Esophagus muscularis mucosa (tissue), 4 donors: ENCODE results near the gene TMEM131L.

Experiments
- EP300 ChIP-seq: sonication (generic); formaldehyde crosslinking; IDR thresholded peaks from one replicate; pipeline ENCODE4 v1.6.1; 2017; ENCODE audit warnings: antibody characterized with exemption
- POLR2A ChIP-seq: fragments of 450-650 bp; IDR thresholded peaks from one replicate; pipeline ENCODE4 v1.6.1; 2017; ENCODE audit warnings: antibody characterized with exemption, moderate library complexity, mild to moderate bottlenecking, low read depth
- POLR2AphosphoS5 ChIP-seq, 2 donors: sonication (generic); formaldehyde crosslinking; IDR thresholded peaks; one replicate each; pipeline ENCODE4 v1.6.1; 2017; ENCODE audit warnings: antibody characterized with exemption in 2 of 2
- TF ChIP-seq, protein P1 (sequence below), 3 experiments: fragments of 200-600 bp in 2 of 3; fragments of 450-650 bp in 1 of 3; sonication (generic) in 2 of 3; IDR thresholded peaks; one replicate each; pipeline ENCODE4 v1.5.1; 2017 to 2019; ENCODE audit warnings: antibody characterized with exemption in 3 of 3, mild to moderate bottlenecking in 2 of 3, moderate library complexity in 1 of 3

DNA sequence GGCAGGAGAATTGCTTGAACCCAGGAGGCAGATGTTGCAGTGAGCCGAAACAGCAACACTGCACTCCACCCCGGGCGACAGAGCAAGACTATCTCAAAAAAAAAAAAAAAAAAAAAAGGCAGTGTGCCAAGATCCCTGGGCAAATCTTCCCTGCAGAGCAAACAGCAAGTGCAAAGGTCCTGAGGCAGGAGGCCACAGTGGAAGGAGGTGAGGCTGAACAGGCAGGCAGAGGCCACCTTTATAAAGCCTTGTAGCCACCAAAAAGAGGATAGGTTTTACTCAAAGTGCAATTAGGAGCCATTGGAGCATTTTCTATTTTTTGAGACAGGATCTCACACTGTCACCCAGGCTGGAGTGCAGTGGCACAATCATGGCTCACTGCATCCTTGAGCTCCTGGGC lies 172.8 kb downstream of the TMEM131L start:
- TF ChIP-seq, protein P1, sequence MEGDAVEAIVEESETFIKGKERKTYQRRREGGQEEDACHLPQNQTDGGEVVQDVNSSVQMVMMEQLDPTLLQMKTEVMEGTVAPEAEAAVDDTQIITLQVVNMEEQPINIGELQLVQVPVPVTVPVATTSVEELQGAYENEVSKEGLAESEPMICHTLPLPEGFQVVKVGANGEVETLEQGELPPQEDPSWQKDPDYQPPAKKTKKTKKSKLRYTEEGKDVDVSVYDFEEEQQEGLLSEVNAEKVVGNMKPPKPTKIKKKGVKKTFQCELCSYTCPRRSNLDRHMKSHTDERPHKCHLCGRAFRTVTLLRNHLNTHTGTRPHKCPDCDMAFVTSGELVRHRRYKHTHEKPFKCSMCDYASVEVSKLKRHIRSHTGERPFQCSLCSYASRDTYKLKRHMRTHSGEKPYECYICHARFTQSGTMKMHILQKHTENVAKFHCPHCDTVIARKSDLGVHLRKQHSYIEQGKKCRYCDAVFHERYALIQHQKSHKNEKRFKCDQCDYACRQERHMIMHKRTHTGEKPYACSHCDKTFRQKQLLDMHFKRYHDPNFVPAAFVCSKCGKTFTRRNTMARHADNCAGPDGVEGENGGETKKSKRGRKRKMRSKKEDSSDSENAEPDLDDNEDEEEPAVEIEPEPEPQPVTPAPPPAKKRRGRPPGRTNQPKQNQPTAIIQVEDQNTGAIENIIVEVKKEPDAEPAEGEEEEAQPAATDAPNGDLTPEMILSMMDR (IDR thresholded peaks at IDR 0.05): no peak
- TF ChIP-seq POLR2A (no peak), POLR2AphosphoS5 (IDR thresholded peaks at IDR 0.05) (no peak), EP300 (no peak)
